Ectodermal cell (in vitro differentiated cells): ENCODE measurements around the gene FSHR.

Source experiments
- H3K27ac ChIP-seq: 2 replicates; pipeline ENCODE4 v1.7.0; 2013; ENCODE audit warnings: mild to moderate bottlenecking, low read depth, low read length; ENCODE audit not compliant: insufficient read depth, poor library complexity, severe bottlenecking
- H3K27me3 ChIP-seq: 2 replicates; pipeline ENCODE4 v1.7.0; 2013; ENCODE audit warnings: mild to moderate bottlenecking, low read length; ENCODE audit not compliant: insufficient read depth, control insufficient read depth, poor library complexity, severe bottlenecking
- H3K36me3 ChIP-seq: one replicate; pipeline ENCODE4 v1.7.0; 2013; ENCODE audit warnings: low read length; ENCODE audit not compliant: control insufficient read depth, insufficient read depth
- H3K4me1 ChIP-seq: one replicate; pipeline ENCODE4 v1.7.0; 2013; ENCODE audit warnings: low read length; ENCODE audit not compliant: control insufficient read depth, insufficient read depth
- H3K4me3 ChIP-seq: 2 replicates; pipeline ENCODE4 v1.7.0; 2013; ENCODE audit warnings: low read depth, low read length, control low read depth; ENCODE audit not compliant: insufficient read depth
- H3K9me3 ChIP-seq: 2 replicates; pipeline ENCODE4 v1.7.0; 2013; ENCODE audit warnings: mild to moderate bottlenecking, low read length, moderate library complexity; ENCODE audit not compliant: control insufficient read depth
- WGBS, 2 experiments: methylation state at CpG; one replicate each; pipeline ENCODE4 v1.1.7; 2013; ENCODE audit warnings: missing lambda C conversion rate in 2 of 2; 5-methylcytosine and 5-hydroxymethylcytosine counted together

FSHR gene

DNA sequence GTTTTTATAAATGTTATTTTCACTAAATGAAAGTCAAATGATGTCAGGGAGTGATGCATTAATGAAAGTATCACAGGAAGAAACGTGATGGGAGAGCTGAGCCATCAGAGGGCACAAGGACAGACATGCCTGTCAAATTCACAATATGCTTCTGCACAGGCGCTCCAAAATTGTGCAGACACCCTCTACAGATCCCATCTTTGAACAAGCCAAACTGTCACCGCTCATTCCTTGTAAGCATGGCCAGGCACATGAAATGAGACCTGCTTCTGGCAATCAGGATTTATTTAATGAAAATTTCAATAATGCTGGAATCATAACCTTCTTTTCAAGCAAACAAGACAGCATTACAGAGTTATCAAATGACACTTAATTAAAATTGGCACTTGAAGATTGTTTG, 20.4 kb upstream of the FSHR start:
- 89 to 97% methylated on average over 3 of the region's 3 CpGs for WGBS, 2 experiments

DNA sequence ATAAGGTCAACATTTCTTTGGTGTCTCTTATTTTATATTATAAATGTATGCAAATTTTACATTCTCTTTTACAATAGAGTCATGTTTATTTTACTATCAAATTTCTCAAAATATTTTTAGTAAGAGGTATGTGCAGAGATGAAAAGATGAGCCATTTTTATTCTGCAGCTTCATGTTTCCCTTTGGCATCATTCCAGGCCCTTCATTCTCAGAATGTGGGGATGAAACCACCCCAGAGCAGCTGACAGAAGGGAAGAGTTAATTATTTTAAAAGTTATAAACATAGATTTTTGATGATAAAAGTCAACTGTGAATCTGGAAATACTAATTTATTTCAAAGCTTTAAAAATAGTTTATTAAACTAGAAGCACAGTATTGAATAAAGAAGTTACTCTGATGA, 12.8 kb upstream of the FSHR start:
- Histone ChIP-seq H3K9me3 (no peaks in the 10 kb centered on the region), H3K4me3 (no peak overlapping the region), H3K27me3 (no peaks in the 10 kb centered on the region)

More for the DNA sequence above, 20.4 kb upstream of the FSHR start:
- Histone ChIP-seq H3K27ac (no peak overlapping the region), H3K4me1 (no peaks in the 10 kb centered on the region), H3K9me3 (no peaks in the 10 kb centered on the region), H3K4me3 (no peak overlapping the region), H3K27me3 (no peaks in the 10 kb centered on the region), H3K36me3 (no peaks in the 10 kb centered on the region)

GRCh38 chr2:49165662-49166061, 11.3 kb upstream of the FSHR start:
- Histone ChIP-seq H3K4me3 (no peak overlapping the region), H3K4me1 (no peaks in the 10 kb centered on the region), H3K27ac (no peak overlapping the region), H3K9me3 (no peaks in the 10 kb centered on the region), H3K36me3 (no peaks in the 10 kb centered on the region), H3K27me3 (no peaks in the 10 kb centered on the region)
- WGBS, 2 experiments: 71 to 77% methylated on average over 3 of the region's 3 CpGs

More for the DNA sequence above, 12.8 kb upstream of the FSHR start:
- Histone ChIP-seq H3K27ac (no peak overlapping the region), H3K4me1 (no peaks in the 10 kb centered on the region), H3K36me3 (no peaks in the 10 kb centered on the region)

GRCh38 chr2:49164729-49165128, 10.4 kb upstream of the FSHR start:
- H3K36me3 ChIP-seq: no peaks in the 10 kb centered on the region
- no peaks in the 10 kb centered on the region for H3K4me1 ChIP-seq
- no peaks in the 10 kb centered on the region for H3K9me3 ChIP-seq
- no peaks in the 10 kb centered on the region for H3K27me3 ChIP-seq
- WGBS, 2 experiments: 88 to 100% methylated on average over 1 of the region's 1 CpG
- H3K4me3 ChIP-seq: no peak overlapping the region
- no peak overlapping the region for H3K27ac ChIP-seq

- Histone ChIP-seq H3K27ac (no peak overlapping the region), H3K9me3 (no peaks in the 10 kb centered on the region), H3K27me3 (no peaks in the 10 kb centered on the region), H3K36me3 (no peaks in the 10 kb centered on the region), H3K4me1 (no peaks in the 10 kb centered on the region), H3K4me3 (no peak overlapping the region)
- WGBS, 2 experiments: 86 to 92% methylated on average over 1 of the region's 1 CpG
Measured at GRCh38 chr2:49162151-49162550, 7.8 kb upstream of the FSHR start.

- no peak overlapping the region for H3K27ac ChIP-seq
- no peaks in the 10 kb centered on the region for H3K36me3 ChIP-seq
- H3K4me1 ChIP-seq: peaks cover 7% of the 10 kb centered on the region
- H3K9me3 ChIP-seq: no peaks in the 10 kb centered on the region
- H3K4me3 ChIP-seq: no peak overlapping the region
- H3K27me3 ChIP-seq: no peaks in the 10 kb centered on the region
- 84 to 89% methylated on average over 6 to 7 of the region's 7 CpGs for WGBS, 2 experiments
Measured at GRCh38 chr2:49154891-49155290, 576 bp upstream of the FSHR start.

DNA sequence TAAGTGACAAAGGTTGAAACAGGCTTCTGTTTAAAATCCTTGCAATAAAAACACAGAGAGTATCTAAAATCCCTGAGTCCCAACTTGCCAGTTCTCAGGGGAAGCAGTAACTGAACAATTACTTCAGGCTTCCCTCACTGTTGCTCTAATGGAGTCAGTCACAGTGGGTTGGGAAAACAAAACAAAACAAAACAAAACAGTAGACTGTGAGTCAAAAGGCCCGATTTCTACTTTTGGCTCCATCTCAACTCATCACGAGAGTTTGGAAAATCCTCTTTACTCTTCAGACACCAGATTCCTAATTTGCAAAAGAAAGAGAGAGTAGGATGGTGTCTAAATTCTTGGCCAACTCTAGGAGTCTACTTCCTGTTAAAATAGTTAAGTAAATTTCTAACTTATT, 1.1 kb downstream of the FSHR start:
- no peak overlapping the region for H3K27ac ChIP-seq
- H3K4me3 ChIP-seq: no peak overlapping the region
- H3K4me1 ChIP-seq: peaks cover 7% of the 10 kb centered on the region
- H3K9me3 ChIP-seq: no peaks in the 10 kb centered on the region
- no peaks in the 10 kb centered on the region for H3K36me3 ChIP-seq
- no peaks in the 10 kb centered on the region for H3K27me3 ChIP-seq
- WGBS, 2 experiments: 64 to 66% methylated on average over 2 of the region's 2 CpGs

- Histone ChIP-seq H3K36me3 (no peaks in the 10 kb centered on the region), H3K27me3 (no peaks in the 10 kb centered on the region), H3K9me3 (no peaks in the 10 kb centered on the region), H3K4me3 (no peak overlapping the region), H3K4me1 (peaks cover 7% of the 10 kb centered on the region), H3K27ac (no peak overlapping the region)
Measured at GRCh38 chr2:49152824-49153223, 1.5 kb downstream of the FSHR start.

DNA sequence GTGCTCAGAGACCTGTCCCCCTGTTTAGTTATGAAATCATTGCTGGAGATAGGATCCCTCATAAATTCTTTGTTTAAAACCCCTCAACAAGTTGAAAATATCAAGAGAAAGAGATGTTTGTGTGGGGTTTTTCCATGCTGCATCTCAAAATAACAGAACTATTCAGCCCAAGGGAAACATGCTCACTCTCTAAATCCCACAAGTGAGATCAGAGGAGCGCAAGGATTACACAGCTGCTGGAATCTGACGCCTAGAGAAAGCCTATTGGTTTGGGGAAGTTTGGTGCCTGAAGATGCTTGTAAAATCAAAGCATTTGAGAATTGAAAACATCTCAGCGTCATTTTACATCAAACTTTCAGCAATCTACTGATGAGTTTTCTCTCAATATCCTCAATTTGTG, 7.9 kb downstream of the FSHR start:
- H3K9me3 ChIP-seq: no peaks in the 10 kb centered on the region
- no peak overlapping the region for H3K27ac ChIP-seq
- H3K4me3 ChIP-seq: no peak overlapping the region
- no peaks in the 10 kb centered on the region for H3K4me1 ChIP-seq
- H3K36me3 ChIP-seq: no peaks in the 10 kb centered on the region
- no peaks in the 10 kb centered on the region for H3K27me3 ChIP-seq
- WGBS, 2 experiments: 79 to 96% methylated on average over 3 of the region's 3 CpGs

DNA sequence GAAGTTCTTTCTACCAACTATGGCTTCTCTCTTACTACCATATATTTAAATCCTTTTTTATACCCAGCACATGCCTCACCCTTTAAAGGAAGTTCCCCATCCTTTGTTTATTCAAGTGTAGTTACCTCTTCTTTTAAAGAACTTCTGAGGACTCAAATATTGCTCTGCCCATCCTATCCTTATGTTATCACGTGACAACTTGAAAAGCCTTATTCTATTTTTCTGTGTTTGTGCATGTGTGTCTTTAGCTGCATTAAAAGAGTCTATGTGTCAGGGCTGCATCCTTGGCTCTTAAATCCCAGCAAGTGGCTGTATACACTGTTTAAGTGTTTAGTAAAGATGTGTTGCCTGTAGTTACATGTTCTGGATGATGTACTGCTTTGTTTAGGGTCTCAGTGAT, 22.5 kb downstream of the FSHR start:
- Histone ChIP-seq H3K27ac (no peak overlapping the region), H3K4me3 (no peak overlapping the region), H3K4me1 (no peaks in the 10 kb centered on the region), H3K27me3 (no peaks in the 10 kb centered on the region), H3K9me3 (no peaks in the 10 kb centered on the region), H3K36me3 (no peaks in the 10 kb centered on the region)
- WGBS, 2 experiments: 83 to 93% methylated on average over 1 of the region's 1 CpG

DNA sequence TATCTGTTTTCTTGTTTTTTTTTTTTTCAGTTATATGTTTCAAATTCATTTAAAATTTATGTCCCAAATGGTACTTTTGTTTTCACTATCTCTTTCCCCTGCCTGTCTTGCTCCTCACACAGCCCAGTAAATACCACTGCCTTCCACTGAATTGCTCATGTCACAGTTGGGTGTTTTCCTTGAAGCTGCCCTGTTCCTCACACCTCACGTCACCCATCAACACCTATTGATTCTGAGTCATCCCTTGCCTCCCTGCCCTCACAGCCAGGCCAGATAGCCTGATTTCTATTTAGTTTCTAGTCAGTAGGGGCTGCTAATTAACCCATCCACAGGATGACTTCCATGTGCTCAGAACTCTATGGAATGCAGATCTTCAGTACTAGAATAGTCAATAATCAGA, 25.3 kb downstream of the FSHR start:
- WGBS, 2 experiments: 65 to 89% methylated on average over 1 of the region's 1 CpG

More for the DNA sequence above, 25.3 kb downstream of the FSHR start:
- H3K4me3 ChIP-seq: no peak overlapping the region
- H3K27me3 ChIP-seq: no peaks in the 10 kb centered on the region
- H3K36me3 ChIP-seq: no peaks in the 10 kb centered on the region
- no peak overlapping the region for H3K27ac ChIP-seq
- no peaks in the 10 kb centered on the region for H3K9me3 ChIP-seq
- H3K4me1 ChIP-seq: no peaks in the 10 kb centered on the region
